HepG2 (cell line): ENCODE data around the gene WDCP. TPM values are rescaled to one million over a fixed set of nuclear protein-coding genes. Genes with fewer than 3 reads are reported as not detected.

Source experiments
- ATAC-seq: fragments of 200-7000 bp; cut with Tn5 transposase; 3 replicates; pipeline ENCODE4 v1.9.1; 2020; ENCODE audit warnings: mild to moderate bottlenecking, moderate library complexity
- BruUV-seq: library from RNA; stranded (reverse); fragments of 400-500 nt; replicated peaks from 2 replicates; lab custom pipeline; 2021; lab: Mats Ljungman, UMichigan
- CTCF ChIA-PET: fragments of 300-600 bp; formaldehyde crosslinking; extraction: SDS; loops from one replicate; lab custom pipeline; 2021; ENCODE audit warnings: low total read pairs, inconsistent platforms, low intra/inter-chr PET ratio; lab: Yijun Ruan, JAX
- POLR2A ChIA-PET: fragments of 350-600 bp; sonication (Branson Sonifier 250); formaldehyde crosslinking; loops from one replicate; lab custom pipeline; 2020; ENCODE audit warnings: antibody characterized with exemption, inconsistent platforms; lab: Yijun Ruan, JAX
- DNase-seq: peaks from one replicate; pipeline ENCODE4 v3.0.0-alpha.2; 2015; ENCODE audit warnings: low spot score
- FAIRE-seq: peaks from 3 replicates; lab custom pipeline; 2011; peaks lifted over from hg19 to GRCh38; lab: Jason Lieb, UNC
- H2AFZ ChIP-seq: one replicate; pipeline ENCODE4 v1.6.1; 2011; ENCODE audit warnings: low read length, inconsistent platforms
- H3K27ac ChIP-seq: fragments of 300-600 bp; 3 replicates; pipeline ENCODE4 v1.8.0; 2011; ENCODE audit warnings: mixed run types, mild to moderate bottlenecking, mixed read lengths, low read length, inconsistent platforms; ENCODE audit not compliant: insufficient read depth; ENCODE audit errors: extremely low read length
- H3K27me3 ChIP-seq, 2 experiments: fragments of 200-600 bp in 1 of 2; 2 replicates in 1 of 2; 3 replicates in 1 of 2; pipeline versions ENCODE4 v1.6.0 to v1.8.0; 2011; ENCODE audit warnings: low read length in 2 of 2, mild to moderate bottlenecking in 2 of 2, moderate library complexity in 2 of 2, inconsistent platforms in 1 of 2; ENCODE audit not compliant: insufficient read depth in 2 of 2, control insufficient read depth in 1 of 2
- H3K36me3 ChIP-seq, 2 experiments: fragments of 200-600 bp in 1 of 2; replicated peaks in 1 of 2; 2 replicates in 1 of 2; 3 replicates in 1 of 2; pipeline versions ENCODE4 v1.5.1 to v1.8.0; 2011; ENCODE audit warnings: low read length in 2 of 2, inconsistent platforms in 1 of 2; ENCODE audit not compliant: insufficient read depth in 2 of 2, control insufficient read depth in 1 of 2
- H3K4me1 ChIP-seq: 2 replicates; pipeline ENCODE4 v1.5.1; 2012; ENCODE audit warnings: low read length, inconsistent platforms; ENCODE audit not compliant: insufficient read depth
- H3K4me2 ChIP-seq: 2 replicates; pipeline ENCODE4 v1.6.0; 2011; ENCODE audit warnings: low read depth, low read length, inconsistent platforms
- H3K4me3 ChIP-seq, 3 experiments: fragments of 200-600 bp in 1 of 3; sonication (generic), shearing (Covaris generic) in 1 of 3; replicated peaks in 1 of 3; 2 replicates each; pipeline ENCODE4 v1.5.1; 2011 to 2016; ENCODE audit warnings: low read length in 3 of 3, inconsistent platforms in 2 of 3, low read depth in 2 of 3, mild to moderate bottlenecking in 2 of 3, control low read depth in 1 of 3, mixed read lengths in 1 of 3; ENCODE audit not compliant: insufficient read depth in 1 of 3
- H3K79me2 ChIP-seq: one replicate; pipeline ENCODE4 v1.6.1; 2011; ENCODE audit warnings: low read length, inconsistent platforms; ENCODE audit not compliant: insufficient read depth
- H3K9ac ChIP-seq: 2 replicates; pipeline ENCODE4 v1.6.0; 2011; ENCODE audit warnings: mild to moderate bottlenecking, low read depth, low read length, inconsistent platforms; ENCODE audit not compliant: insufficient read depth
- H3K9me3 ChIP-seq: 2 replicates; pipeline ENCODE4 v1.5.1; 2012; ENCODE audit warnings: mild to moderate bottlenecking, low read length
- H4K20me1 ChIP-seq: 2 replicates; pipeline ENCODE4 v1.6.0; 2011; ENCODE audit warnings: inconsistent platforms, mild to moderate bottlenecking, low read length, moderate library complexity; ENCODE audit not compliant: insufficient read depth
- ATM ChIP-seq: fragments of 450-650 bp; IDR thresholded peaks from 2 replicates; pipeline ENCODE4 v1.7.1; 2017; ENCODE audit warnings: mild to moderate bottlenecking, borderline replicate concordance
- DBP ChIP-seq: sonication (generic); formaldehyde crosslinking; IDR thresholded peaks from 2 replicates; pipeline ENCODE4 v1.4.0; 2020; ENCODE audit warnings: missing genetic modification reagents; ENCODE audit errors: not compliant biosample characterization
- DDIT3 ChIP-seq: sonication (generic); formaldehyde crosslinking; IDR thresholded peaks from 2 replicates; pipeline ENCODE4 v1.4.0; 2020; ENCODE audit warnings: mild to moderate bottlenecking, missing genetic modification reagents
- EED ChIP-seq: sonication (generic); formaldehyde crosslinking; IDR thresholded peaks from 2 replicates; pipeline ENCODE4 v1.5.0; 2020; ENCODE audit warnings: mild to moderate bottlenecking, missing genetic modification reagents
- JUN ChIP-seq: sonication (generic); formaldehyde crosslinking; IDR thresholded peaks from 2 replicates; pipeline ENCODE4 v1.4.0; 2020; ENCODE audit warnings: mild to moderate bottlenecking, missing genetic modification reagents
- MXD1 ChIP-seq: sonication (generic); formaldehyde crosslinking; IDR thresholded peaks from 2 replicates; pipeline ENCODE4 v1.4.0; 2020; ENCODE audit warnings: mild to moderate bottlenecking, missing genetic modification reagents
- NR2F1 ChIP-seq, 2 experiments: fragments of 450-650 bp in 1 of 2; formaldehyde crosslinking in 1 of 2; IDR thresholded peaks; 2 replicates each; pipeline versions ENCODE4 v1.5.0 to v1.6.1; 2016 to 2020; ENCODE audit warnings: mild to moderate bottlenecking in 1 of 2, missing compliant biosample characterization in 1 of 2, missing genetic modification reagents in 1 of 2, moderate library complexity in 1 of 2
- PAWR ChIP-seq: sonication (generic); formaldehyde crosslinking; IDR thresholded peaks from 2 replicates; pipeline ENCODE4 v1.4.0; 2020; ENCODE audit warnings: missing genetic modification reagents, mild to moderate bottlenecking, borderline replicate concordance
- PCBP2 ChIP-seq: fragments of 200-400 bp; formaldehyde crosslinking; optimal IDR thresholded peaks from 2 replicates; pipeline ENCODE3; 2018; ENCODE audit warnings: low read length, low read depth; ENCODE audit not compliant: poor library complexity, severe bottlenecking
- ZHX2 ChIP-seq, 2 experiments: sonication (generic) in 1 of 2; formaldehyde crosslinking in 1 of 2; IDR thresholded peaks; 2 replicates each; pipeline versions ENCODE4 v1.6.1 to v1.9.0; 2014 to 2022; ENCODE audit warnings: antibody characterized with exemption in 1 of 2, borderline replicate concordance in 1 of 2, inconsistent platforms in 1 of 2, low read depth in 1 of 2, missing genetic modification reagents in 1 of 2
- ZNF263 ChIP-seq: sonication (generic); formaldehyde crosslinking; IDR thresholded peaks from 2 replicates; pipeline ENCODE4 v1.4.0; 2020; ENCODE audit warnings: missing genetic modification reagents
- ZNF788 ChIP-seq: sonication (generic); formaldehyde crosslinking; IDR thresholded peaks from 2 replicates; pipeline ENCODE4 v1.5.0; 2020; ENCODE audit warnings: mild to moderate bottlenecking, missing genetic modification reagents, borderline replicate concordance
- WGBS: methylation state at CpG from one replicate; pipeline ENCODE4 v1.1.6; 2017; ENCODE audit warnings: low lambda C conversion rate; 5-methylcytosine and 5-hydroxymethylcytosine counted together
- in situ Hi-C: cut with HindIII; loops from 2 replicates; pipeline ENCODE4 v1.10.0; 2017; ENCODE audit warnings: low pct_unique_long_range_greater_than_20kb; ENCODE audit not compliant: extremely low pct_ligation_motif_present
- intact Hi-C: fragments of 100-400 bp; cut with micrococcal nuclease; formaldehyde crosslinking; loops from one replicate; pipeline ENCODE4 v1.10.0; 2022; ENCODE audit not compliant: unreplicated experiment
- polyA plus RNA-seq, 8 experiments: library from polyadenylated mRNA; depleted of rRNA in 3 of 8; stranded (reverse) in 7 of 8; unstranded in 1 of 8; fragments of >200 nt; fragmentation: Illumina TruSeq in 4 of 8; extraction: Trizol in 4 of 8; gene quantifications; 2 replicates each; pipeline versions ENCODE4 v1.2.1 to v1.2.3, GENCODE V29; 2011 to 2016; ENCODE audit warnings: low read depth in 4 of 8, missing spikeins in 1 of 8, mixed read lengths in 1 of 8; ENCODE audit not compliant: insufficient read depth in 1 of 8
- total RNA-seq, 5 experiments: library from RNA; depleted of rRNA; stranded (reverse); fragments of >200 nt; fragmentation: Illumina TruSeq; extraction: Trizol; gene quantifications; 2 replicates each; pipeline ENCODE4 v1.2.3, GENCODE V29; 2016; ENCODE audit warnings: low read depth in 1 of 5
- TF ChIP-seq, protein P1 (sequence below): sonication (generic); formaldehyde crosslinking; IDR thresholded peaks from 2 replicates; pipeline ENCODE4 v1.4.0; 2020; ENCODE audit warnings: missing genetic modification reagents, borderline replicate concordance

The WDCP gene
- total and polyA plus RNA-seq, 2 of the 13 experiments (the other 11 are each of a cell fraction or from before 2014, with no cell fraction given): 17.4 to 22.6 TPM

- Histone ChIP-seq H4K20me1 (no peaks in the 10 kb centered on the region), H3K4me2 (no peak overlapping the region), H2AFZ (no peak overlapping the region)
- DNase-seq: no peak
- BruUV-seq: no TSS peak
- ATAC-seq: no peak
- TF ChIP-seq PCBP2 (no peak), ZNF263 (CRISPR knock-in tag) (no peak), MXD1 (CRISPR knock-in tag) (no peak), ATM (no peak), ZHX2 (IDR thresholded peaks at IDR 0.05; ENCODE audit: low read depth) (no peak), ZHX2 (CRISPR knock-in tag; IDR thresholded peaks at IDR 0.05; ENCODE audit: borderline replicate concordance) (no peak), PAWR (CRISPR knock-in tag) (no peak), EED (CRISPR knock-in tag) (no peak), ZNF788 (CRISPR knock-in tag) (no peak), NR2F1 (CRISPR knock-in tag; IDR thresholded peaks at IDR 0.05) (no peak), DDIT3 (CRISPR knock-in tag) (no peak), DBP (CRISPR knock-in tag) (no peak), JUN (CRISPR knock-in tag) (no peak)
- TF ChIP-seq, protein P1, sequence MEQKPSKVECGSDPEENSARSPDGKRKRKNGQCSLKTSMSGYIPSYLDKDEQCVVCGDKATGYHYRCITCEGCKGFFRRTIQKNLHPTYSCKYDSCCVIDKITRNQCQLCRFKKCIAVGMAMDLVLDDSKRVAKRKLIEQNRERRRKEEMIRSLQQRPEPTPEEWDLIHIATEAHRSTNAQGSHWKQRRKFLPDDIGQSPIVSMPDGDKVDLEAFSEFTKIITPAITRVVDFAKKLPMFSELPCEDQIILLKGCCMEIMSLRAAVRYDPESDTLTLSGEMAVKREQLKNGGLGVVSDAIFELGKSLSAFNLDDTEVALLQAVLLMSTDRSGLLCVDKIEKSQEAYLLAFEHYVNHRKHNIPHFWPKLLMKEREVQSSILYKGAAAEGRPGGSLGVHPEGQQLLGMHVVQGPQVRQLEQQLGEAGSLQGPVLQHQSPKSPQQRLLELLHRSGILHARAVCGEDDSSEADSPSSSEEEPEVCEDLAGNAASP: no peak
- TF ChIP-seq, all 625 proteins: peak for 0
- Histone ChIP-seq H3K4me3 (no peak overlapping the region), H3K27ac (no peak overlapping the region), H3K4me1 (peaks cover 15% of the 10 kb centered on the region), H3K9ac (no peak overlapping the region), H3K27me3 (no peaks in the 10 kb centered on the region; a peak in 1 of 5 replicates), H3K79me2 (peaks cover 28% of the 10 kb centered on the region), H3K9me3 (no peaks in the 10 kb centered on the region), H3K36me3 (peaks cover 10 to 36% of the 10 kb centered on the region in 2 experiments)
- FAIRE-seq: no peak
- ChIA-PET CTCF (no interaction called here), POLR2A (interaction anchor here (1.1 to 4.6 kb wide), 3 partner anchors 10 to 26 kb away, joined by 3 to 28 read pairs (median 5); partner anchors contain the start of genes TP53I3 and WDCP)
- intact Hi-C loops: no loop called here
- in situ Hi-C loops: no loop called here
- 97% methylated on average over 6 of the region's 6 CpGs for WGBS
Measured at GRCh38 chr2:24073816-24074215, 26.6 kb upstream of the WDCP start.
